HuH-7 (cell line): ENCODE measurements around the gene MAP3K6.

Source experiments
- DNase-seq: peaks from one replicate; pipeline ENCODE4 v3.0.0; 2011; ENCODE audit warnings: low spot score

The MAP3K6 gene

DNA sequence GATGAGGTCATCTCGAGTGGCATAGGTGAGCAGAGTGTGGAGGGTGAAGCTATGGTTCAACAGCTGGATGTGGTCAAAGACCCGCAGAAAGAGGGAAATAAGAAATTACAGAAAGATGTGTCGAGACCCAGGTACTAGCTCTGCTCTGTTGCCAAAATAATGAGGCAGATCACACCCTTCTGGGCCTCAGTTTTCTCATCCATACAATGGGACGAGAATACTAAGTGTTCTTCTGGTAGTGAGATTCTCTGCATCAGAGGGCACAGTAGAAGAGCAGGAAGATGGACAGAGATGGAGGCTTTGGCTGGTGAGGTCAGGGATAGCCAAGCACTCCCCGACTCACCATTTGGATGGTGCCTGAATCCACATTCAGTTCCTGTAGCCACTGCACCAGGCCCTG is 11.1 kb downstream of the MAP3K6 start:
- DNase-seq = no peak

GRCh38 chr1:27353629-27354028 is 13.1 kb downstream of the MAP3K6 start:
- DNase-seq = no peak

DNA sequence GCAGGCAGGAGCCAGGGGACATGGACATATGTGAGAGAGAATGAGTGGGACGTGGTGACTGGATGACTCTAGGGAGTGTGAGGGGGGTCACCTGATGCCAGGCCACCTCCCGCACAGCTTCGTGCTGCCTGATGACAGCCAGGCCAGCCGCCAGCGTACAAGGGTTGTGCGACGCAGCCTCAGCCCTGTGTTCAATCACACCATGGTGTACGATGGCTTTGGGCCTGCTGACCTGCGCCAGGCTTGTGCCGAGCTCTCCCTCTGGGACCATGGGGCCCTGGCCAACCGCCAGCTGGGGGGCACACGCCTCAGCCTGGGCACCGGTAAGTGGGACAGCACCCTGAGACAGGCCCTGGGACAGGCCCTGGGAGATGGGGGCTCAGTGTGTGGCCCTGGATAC is 13.6 kb downstream of the MAP3K6 start:
- DNase-seq = no peak

- no peak for DNase-seq
These were observed 15.1 kb downstream of the MAP3K6 start for GRCh38 chr1:27351541-27352107.

DNA sequence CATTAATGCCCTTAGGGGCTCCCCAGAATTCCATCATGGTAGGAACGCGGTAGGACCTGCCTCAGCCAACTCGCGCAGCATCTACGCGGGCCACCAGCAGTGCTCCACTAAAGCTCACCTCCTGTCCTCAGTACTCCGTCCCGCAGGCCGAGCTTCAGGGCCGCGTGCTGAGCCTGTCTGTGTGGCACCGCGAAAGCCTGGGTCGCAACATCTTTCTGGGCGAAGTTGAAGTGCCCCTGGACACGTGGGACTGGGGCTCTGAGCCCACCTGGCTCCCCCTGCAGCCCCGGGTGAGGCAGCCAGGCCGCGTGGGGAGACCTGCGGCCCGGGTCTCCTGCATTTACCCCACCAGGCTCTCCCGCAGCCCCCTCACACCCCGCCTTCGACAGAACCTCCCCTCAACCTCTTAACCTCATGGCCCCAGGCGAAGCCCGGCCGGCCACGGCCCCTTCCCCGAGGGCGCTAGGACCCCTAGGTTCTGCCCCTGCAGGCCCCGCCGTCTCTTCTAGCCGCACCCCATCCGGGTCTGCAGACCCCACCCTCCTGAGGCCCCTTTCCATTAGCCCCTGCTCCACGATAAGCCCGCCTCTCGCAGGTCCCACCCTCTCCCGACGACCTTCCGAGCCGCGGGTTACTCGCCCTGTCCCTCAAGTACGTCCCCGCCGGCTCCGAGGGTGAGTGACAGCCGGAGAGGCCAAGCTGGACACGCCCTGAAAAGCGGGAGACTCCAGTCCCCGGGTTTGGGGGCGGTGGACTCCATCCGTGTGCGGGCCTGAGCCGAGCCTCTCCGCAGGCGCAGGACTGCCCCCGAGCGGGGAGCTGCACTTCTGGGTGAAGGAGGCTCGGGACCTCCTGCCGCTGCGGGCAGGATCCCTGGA is 15.9 kb downstream of the MAP3K6 start:
- DNase-seq = peak; percentile 96

- DNase-seq = peak; percentile 89
These were observed 16.7 kb downstream of the MAP3K6 start for GRCh38 chr1:27349784-27350662.

DNA sequence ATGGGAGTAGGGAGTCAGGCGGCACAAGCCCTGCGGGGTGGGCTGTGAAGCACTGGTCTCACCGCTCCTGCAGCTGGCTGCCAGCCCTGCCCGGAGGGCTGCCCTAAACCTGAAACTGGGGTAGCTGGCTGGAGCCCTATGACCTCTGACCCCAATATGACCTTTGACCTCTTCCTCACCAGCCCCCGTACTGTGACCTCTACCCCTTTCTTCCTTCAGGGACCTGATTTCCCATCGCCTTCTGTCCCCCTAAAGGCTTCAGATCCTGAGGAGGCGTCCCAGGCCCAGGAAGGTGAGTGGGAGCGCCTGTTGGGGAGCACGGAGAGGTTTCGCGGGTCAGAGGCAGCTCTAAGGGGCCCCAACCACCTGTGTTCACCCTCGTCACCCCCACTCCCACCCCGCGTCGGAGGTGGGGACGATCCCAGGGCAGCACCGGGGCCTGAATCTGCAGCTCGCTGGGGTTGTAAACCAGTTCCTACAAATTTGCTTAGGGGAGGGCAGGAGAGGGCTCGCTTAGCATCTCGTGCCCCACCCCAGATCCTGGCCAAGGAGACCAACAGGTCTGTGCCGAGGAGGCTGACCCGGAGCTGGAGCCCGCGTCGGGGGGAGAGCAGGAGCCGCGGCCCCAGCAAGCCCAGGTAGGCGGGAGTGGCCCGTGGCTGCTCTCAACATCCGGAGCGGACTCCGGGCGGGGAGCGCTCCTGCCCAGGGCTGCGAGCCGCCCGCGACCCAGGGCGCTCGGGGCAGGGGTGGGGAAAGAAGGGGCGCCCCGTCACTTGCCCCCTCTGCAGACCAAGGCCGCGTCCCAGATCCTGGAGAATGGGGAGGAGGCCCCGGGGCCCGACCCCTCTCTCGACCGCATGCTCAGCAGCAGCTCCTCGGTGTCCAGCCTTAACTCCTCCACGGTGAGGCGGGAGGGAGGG is 17.6 kb downstream of the MAP3K6 start:
- peak; percentile 80 for DNase-seq

- no peak for DNase-seq
These were observed 19.7 kb downstream of the MAP3K6 start for GRCh38 chr1:27346991-27347624.

GRCh38 chr1:27346357-27346756 is 20.4 kb downstream of the MAP3K6 start:
- DNase-seq = no peak

DNA sequence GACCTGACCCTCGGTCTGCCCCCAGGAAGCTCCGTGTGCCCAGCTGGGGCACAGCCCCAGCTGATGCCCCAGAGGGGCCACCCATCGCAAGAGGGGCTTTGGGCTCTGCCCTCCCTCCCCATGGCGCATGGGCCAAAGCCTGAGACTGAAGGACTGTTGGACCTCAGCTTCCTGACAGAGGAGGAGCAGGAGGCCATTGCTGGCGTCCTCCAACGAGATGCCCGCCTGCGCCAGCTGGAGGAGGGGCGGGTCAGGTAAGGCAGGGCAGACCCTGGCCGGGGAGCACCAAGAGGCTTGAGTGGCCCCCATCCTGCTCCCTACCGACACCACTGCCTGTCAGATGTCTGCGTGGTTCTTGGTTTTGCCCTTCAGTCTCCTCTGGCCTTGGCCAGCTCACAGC is 21.5 kb downstream of the MAP3K6 start:
- DNase-seq = no peak

- no peak for DNase-seq
These were observed 23.1 kb downstream of the MAP3K6 start for GRCh38 chr1:27343639-27344025.

DNA sequence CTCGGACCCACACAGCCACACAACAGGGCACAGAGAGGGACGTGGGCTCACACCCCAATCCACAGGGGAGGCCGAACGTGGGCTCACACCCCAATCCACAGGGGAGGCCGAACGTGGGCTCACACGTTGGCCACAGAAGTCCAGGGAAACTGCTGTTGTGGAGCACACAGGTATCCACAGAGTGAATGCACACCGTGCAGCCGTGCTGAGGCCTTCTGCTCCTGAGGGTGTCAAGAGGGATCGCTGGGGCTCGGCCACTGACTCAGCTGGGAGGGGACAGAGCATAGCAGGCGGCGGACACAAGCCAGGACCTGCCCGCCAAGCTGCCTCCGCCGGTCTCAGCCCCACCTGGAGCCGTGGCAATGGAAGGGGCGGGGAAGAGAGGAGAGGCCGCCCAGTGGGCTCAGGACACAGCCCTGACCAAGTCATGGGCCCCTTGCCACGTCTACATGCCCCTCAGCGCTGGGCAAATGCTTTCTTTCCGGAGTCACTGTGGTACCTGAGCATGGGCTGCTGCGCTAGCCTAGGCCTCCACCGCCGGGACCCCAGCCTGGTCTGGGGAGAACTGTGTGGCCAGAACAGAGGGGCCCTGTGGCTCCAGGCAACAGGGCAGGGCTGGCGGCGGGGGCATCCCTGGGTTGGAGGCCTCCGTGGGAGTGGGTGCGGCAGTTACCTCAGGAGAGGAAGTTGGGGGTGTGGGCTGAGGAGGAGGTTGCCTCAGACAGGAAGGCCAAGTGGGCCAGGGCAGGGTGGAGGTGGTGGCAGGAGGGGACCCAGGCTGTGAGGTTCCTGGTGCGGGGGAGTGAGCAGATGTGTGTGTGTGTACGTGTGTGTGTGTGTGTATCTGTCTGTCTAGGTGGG is 23.8 kb downstream of the MAP3K6 start:
- DNase-seq = no peak

DNA sequence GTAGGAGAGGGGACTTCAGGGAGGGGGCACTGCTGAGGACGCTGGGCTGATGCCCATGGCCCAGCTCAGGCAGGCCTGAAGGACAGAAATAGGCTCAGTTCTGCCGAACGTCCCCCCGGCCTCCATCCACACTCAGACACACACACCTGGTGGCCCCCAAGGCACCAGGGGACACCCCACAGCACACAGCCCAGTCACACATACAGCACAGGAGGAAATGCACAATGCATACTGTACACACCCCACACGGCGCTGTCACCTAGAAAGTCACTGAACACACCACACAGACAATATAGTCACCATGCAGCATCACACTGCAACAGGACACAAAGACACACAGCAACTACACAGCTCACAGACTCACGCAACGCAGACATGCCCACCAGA is 24.4 kb downstream of the MAP3K6 start:
- DNase-seq = no peak

DNA sequence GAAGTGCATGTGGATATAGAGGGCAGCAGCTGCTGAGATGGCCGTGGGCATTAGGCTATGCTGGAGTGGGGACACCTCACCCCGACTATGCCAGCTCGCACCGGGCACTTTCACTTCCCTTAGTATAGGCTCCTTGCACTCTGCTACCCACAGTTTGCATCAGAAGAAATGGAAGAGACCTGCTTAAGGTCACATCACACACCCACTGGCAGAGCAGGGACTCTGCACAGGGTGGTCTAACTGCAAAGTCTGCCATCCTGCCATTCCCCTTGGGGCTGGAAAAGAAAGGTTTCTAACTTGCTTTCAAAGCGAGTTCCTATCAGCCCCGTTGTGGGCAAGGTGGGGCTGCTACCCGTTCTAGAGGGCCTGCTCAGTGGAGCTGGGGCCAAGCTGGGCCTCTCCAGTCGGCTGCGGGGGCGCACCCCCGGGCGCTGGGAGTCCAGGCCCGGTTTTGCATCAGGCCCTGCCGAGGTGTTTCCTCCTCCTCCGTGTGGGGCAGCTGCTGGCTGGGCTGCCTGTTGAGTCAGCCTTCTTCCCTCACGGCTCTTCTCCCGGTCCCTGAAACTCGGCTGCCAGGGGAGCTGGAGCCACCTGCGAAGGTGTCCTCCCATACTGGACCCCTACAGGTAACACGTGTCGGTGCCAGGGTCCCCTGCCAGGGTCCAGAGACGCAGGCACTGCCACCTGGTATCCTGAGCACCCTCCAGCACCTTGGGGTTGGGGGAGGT is 25.1 kb downstream of the MAP3K6 start, which contains the start of gene SYTL1:
TSS of gene SYTL1 (plus strand) at position 498 of the 728 bp plus-strand sequence. CDS start 3,313 bp downstream, outside the sequence.
- no peak for DNase-seq

- no peak for DNase-seq
These were observed 27.5 kb downstream of the MAP3K6 start for GRCh38 chr1:27339213-27339612.

- no peak for DNase-seq
These were observed 28.0 kb downstream of the MAP3K6 start for GRCh38 chr1:27338751-27339150.

DNA sequence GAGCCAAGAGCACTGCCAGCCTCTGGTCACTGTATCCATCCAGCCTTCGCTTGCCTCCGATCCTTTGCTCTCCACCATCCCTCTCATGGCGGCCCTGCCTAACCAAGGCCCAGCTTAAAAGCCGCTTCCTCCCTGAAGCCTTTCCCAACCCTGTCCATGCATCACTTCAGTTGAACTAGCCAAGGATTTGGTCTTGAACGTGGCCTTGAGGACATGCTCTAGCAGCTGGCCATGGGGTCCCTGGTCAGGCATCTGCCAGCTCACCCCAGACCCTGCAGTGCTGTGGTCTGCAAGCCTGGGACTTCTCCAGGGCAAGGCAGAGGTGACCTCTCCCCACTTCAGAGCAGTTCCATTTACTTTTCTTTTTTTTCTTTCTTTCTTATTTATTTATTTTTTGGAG is 30.0 kb downstream of the MAP3K6 start:
- DNase-seq = no peak

GRCh38 chr1:27335506-27336422 is 31.0 kb downstream of the MAP3K6 start:
- no peak for DNase-seq
